GM12892 (cell line): ENCODE measurements around the gene NTMT1.

Experiments used
- POLR2A ChIP-seq: IDR thresholded peaks from 2 replicates; pipeline ENCODE4 v1.6.1; 2011; ENCODE audit warnings: low read depth, low read length, control low read depth
- POLR2AphosphoS5 ChIP-seq: IDR thresholded peaks from 2 replicates; pipeline ENCODE4 v1.6.1; 2011; ENCODE audit warnings: low read depth, low read length, control low read depth
- TAF1 ChIP-seq: IDR thresholded peaks from 2 replicates; pipeline ENCODE4 v1.6.1; 2011; ENCODE audit warnings: low read depth, mild to moderate bottlenecking, control low read depth, low read length, borderline replicate concordance

DNA sequence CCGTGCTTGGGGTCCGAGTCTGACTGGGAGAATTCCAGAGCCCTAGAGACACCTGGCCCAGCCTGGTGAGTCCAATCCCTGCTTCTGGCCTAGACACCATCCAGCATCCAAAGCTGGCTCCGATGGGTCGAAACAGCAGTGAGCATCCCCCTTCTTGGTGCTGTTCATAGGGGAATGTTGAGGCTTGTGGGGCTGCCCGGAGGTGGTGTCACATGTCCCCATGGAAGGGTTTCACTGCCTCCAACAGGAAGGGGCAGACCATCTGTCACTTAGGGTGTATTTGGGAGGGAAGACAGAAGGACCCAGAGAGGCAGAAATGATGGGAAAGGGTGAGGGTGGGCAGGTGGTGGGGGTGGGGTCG lies 19.0 kb upstream of the NTMT1 start:
- TF ChIP-seq POLR2AphosphoS5 (no peak), POLR2A (no peak), TAF1 (no peak)
